NCI-H2196 treated with DMSO at 0.1 percent for 48 hours (cell line): ENCODE results near the gene BCL7B.
"Not testable (repeated sequence)": the region's sequence is repeated elsewhere in the genome, so short reads cannot be mapped to it uniquely, and the experiment has no call there.

Experiments
- DNase-seq: peaks from one replicate; lab custom pipeline; 2025; ENCODE audit not compliant: unreplicated experiment; lab: John Stamatoyannopoulos, UW

The BCL7B gene

DNA sequence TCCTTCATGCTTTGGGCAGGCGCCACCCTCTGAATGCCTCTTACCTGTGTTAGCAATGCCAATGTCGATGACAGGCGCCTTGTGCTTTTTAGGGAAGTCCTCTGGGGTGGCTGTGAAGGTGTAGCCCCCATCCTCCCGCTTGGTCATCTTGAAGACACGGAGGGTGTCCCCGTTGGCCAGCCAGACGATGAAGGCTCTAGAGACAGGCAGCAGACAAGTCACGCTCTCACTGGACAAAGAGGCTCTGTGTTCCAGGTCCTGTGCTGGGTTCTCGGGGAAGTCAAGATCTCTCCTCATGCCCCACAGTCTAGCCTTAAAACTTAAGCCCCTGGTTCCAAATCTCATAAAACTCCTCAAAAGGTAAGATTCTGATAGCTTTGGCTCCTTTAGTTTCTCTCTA lies 15.8 kb upstream of the BCL7B start:
- no peak for DNase-seq

DNA sequence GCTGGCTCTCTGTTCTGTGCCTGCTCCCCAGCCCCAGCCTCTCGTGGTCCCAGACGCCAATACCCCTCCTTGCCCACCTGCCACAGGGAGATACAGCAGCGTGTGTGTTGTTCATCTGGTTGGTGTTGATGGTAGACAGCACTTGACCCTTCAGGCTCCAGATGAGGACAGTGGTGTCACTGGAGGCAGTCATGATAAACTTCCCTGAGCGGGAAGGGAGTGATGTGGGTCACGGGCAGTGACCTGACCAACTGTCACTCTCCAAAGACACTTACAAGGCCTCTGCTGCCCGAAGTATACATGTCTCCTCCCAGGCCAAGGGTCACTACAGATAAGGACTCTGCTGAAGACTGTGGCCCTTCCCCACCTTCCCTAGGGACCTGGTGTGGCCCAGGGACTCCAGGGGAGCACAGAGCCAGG lies 15.3 kb upstream of the BCL7B start:
- DNase-seq = no peak

DNA sequence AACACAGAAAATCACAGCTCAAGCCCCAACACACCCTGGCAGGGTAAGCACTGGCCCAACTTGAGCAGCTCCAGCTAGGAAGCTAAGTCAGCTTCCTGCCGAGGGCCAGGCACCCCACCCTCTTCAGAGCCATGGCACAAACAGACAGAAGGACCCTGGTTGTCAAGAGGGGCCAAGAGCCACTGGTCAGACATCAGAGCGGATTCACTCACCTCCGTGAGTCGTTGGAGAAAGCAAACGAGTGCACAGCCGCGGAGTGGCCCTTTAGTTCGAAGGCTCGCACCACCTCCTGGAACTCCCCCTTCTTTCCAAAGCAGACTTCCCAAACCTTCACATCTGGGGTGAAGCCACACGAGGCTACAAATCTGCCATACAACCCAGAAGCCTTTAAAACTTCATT lies 13.5 kb upstream of the BCL7B start:
- no peak for DNase-seq

DNA sequence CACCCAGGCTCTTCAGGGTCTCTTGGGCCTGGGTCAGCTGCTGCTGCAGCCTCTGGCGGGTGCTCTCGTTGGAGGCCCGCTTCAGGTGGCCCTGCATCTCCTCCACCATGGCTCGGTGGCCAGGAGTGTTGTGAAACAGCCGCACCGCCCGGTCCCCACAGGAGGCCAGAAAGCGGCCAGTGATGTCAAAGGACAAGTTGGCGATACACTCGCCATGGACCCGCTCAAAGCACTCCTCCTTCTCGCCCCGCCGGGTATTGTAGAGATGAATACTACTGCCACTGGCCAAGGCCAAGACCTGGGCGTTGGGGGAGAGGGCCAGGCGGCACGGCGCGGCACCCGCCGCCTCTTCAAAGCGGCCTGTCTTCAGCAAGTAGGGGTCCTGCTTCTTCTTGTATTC lies 13.0 kb upstream of the BCL7B start:
- no peak for DNase-seq

DNA sequence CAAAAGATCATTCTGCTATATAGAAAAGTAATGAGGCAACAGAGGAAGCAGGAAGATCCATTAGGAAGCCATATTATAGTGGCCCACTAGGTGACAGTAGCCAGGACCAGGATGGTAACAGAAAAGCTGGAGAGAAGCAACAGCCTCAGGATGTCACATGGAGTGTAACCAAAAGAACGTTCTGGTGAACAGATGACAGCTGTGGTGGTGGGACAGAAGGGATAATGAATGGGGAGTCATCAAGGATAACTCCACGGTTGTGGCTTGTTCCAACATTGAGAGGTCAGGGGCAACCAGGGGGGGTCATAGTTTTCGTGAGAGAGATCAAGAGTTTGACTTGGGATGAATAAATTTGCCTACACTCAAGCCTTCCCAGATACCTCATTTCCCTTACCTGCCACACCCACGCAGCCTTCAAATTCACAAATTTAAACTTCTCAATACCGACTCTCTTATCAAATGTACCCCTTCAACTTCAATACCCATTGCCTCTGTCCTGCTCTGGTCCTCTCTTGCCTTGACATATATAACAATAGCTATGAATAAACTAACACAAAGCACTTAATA lies 11.6 kb upstream of the BCL7B start:
- DNase-seq = no peak

DNA sequence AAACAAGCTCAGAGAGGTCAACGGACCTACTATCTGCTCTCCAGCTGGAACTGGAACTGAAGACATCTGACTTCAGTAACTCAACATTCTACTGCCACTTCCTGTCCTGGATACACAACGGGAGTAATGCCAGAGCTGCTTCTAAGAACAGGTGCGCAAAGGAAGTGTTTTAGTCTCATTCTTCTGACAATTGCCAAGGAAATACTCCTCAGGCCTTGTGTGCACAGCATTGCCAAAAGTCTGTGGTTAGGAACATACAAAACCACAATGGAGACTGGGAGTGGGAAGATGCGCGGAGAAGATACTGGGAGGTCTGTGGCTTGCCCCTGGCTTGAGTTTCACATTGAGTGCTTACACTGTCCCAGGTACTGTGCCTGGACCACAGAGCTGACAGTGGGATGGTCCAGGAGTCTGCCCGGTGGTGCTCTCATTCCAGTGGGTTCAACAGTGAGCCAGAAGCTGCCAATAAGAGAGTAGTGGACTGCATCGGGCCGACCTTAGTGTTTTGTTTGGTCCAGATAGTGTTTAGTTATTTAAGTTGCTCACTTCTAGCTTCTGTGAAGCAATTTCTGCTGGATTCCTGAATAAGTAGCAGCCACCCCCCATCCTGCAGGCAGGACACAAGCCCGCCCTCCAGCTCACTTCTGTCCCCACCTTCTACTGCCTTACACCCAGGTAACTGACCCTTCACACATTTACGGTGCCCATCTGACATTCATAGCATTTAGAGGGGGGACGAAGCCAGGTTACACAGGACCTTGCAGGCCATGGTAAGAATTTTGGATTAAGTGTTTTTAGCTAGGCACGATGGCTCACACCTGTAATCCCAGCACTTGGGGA lies 10.6 kb upstream of the BCL7B start:
- DNase-seq = no peak

DNA sequence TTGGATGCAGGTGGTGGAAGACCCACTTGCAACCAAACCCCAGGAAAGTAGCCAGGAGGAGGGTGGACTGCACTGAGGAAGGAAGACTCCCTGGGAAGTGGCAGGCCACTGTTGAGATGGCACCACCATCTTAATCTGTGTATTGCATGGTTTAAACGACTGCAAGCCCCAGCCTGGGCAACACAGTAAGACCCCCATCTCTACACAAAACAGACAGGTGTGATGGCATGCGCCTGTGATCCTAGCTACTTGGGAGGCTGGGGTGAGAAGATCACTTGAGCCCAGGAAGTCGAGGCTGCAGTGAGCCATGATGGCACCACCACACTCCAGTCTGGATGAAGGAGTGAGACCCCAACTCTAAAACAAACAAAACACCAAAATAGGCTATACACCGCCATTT lies 9.7 kb upstream of the BCL7B start:
- DNase-seq = no peak

DNA sequence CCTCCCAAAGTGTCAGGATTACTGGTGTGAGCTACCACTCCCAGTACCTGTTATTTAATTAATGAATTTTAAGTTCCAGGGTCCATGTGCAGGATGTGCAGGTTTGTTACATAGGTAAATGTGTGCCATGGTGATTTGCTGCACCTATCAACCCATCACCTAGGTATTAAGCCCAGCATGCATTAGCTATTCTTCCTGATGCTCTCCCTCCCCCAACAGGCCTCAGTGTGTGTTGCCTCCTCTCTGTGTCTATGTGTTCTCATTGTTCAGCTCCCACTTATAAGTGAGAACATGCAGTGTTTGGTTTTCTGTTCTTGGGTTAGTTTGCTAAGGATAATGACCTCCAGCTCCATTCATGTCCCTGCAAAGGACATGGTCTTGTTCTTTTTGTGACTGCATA lies 8.9 kb upstream of the BCL7B start:
- DNase-seq = not testable (repeated sequence)

DNA sequence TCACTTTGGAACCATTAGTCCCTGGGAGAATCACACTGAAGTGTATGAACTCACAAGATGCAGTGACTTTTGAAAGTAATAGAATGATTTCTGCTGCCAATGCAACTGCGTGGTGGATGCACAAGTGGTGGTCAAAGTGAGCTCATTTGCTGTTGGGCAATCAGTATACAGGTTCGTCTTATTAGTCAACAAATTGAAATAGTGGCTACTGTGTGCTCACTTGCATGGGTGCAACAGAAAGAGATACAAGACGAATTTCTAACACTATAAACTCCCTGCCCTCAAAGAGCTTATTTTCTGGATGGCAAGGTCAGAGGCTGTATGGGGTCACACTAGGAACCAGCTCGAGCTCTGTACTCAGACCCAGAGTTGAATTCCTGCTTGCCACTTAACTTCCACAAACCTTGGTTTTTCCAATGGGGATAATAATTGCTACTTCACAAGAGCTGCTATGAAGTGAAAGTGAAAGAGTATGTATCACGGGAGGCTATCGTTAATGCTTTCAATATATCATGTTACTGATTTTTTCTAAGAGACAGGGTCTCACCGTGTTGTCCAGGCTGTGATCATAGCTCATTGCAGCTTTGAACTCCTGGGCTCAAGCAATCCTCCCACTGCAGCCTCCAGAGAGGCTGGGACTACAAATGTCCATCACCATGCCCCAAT lies 8.3 kb upstream of the BCL7B start:
- no peak for DNase-seq

DNA sequence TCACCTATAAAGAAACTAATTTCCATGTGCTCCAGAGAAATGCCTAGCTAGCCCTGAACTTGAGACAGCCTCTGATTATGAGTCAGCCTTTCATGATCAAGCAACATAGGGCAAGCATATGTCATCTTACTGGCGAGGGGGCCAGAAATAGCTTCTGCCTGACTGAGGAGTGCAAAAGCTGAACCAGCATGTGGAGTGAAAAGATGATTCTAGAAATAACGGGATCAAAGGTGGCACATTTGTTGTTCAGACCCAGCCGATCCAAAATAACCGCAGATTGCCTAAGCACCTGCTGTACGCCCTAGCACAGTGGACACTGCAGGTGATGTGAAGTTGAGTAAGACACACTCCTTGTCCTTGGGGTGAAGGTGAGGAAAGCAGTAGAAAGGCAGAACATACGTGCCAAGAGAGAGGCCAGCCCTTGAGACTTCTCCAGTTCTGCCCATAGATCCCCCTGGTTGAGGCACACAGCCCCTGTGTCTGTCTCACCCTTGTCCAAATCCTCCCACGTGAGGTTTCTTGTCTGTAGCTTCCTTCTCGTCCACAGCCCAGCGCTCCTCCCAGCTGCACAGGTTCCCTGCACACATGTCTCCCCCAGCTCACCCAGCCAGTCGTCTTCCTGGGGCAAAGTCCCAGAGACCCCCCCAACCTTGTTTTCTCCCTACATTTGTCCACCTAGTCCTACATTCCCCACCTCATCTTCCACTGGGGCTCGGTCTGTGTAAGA lies 2.8 kb upstream of the BCL7B start:
- no peak for DNase-seq

DNA sequence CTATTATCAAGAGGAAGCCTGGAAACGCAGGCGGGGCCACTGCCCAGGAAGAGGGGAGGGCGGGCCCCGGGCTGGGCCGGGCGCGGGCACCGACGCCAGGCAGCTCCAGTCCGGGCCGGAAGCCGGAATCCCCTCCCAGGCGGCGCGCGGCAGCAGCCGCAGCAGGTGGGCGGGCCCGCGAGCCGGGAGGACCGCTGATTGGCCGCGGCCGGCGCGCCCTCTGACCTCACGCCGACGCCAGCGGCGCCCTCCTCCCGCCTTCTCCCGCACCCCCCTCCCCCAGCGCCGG lies 438 bp downstream of the BCL7B start:
- peak; percentile 94 for DNase-seq

DNA sequence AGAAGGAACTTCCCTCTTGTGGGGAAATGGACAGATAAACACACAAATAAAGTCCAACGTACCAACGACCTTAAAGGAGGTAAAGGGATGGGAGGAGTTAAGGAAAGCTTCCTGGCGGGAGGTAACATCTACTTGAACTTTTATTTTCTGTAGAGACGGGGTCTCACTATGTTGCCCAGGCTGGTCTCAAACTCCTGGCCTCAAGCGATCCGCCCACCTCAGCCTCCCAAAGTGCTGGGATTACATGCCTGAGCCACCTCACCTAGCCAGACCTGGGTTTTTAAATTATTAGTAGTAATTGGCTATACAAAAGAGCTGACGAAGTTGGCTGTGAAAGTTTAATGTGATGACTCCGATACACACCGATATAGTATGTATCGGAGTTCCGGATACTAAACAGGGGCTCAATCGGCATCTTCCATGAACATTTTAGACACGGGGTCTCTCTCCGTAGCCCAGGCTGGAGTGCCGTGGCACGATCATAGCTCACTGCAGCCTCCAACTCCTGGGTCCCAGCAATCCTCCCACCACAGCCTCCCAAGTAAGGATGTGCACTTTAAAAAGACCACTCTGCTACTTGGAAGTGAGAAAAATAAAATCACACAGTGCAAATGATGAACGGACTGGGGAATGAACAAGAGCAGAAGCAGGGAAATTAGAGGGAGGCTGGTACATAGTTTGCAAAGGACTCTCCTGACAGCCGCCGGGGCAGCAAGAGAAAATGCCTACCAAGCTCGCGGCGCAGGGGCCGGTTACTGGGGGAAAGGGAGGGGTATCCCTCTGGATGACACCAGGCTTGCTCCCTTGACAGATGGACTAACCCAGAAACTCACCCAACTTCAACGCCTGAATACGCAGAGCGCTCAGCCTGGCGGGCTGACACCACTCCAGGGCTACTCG lies 1.0 kb downstream of the BCL7B start:
- DNase-seq = no peak

DNA sequence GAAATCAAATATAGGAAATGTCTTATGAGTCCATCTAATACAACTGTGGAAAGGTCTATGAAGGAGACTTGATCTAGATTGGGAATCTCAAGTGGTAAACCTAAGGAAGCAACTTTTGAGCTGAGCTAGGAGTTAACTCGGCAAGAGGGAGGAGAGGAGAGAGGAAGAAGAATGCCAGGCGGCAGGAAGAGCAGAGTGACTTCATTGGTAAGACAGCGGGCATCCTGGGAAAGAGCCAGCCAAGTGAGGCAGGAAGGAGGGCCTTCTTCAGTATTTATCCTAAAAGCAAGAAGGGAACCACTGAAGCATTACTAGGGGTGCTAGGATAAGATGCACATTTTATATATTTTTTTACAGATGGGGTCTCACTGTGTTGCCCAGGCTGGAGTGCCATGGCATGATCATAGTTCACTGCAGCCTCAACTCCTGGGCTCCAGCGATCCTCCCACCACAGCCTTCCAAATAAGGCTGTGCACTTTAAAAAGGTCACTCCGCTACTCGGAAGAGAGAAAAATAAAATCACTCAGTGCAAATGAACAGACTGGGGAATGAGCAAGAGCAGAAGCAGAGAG lies 2.0 kb downstream of the BCL7B start:
- DNase-seq = no peak

DNA sequence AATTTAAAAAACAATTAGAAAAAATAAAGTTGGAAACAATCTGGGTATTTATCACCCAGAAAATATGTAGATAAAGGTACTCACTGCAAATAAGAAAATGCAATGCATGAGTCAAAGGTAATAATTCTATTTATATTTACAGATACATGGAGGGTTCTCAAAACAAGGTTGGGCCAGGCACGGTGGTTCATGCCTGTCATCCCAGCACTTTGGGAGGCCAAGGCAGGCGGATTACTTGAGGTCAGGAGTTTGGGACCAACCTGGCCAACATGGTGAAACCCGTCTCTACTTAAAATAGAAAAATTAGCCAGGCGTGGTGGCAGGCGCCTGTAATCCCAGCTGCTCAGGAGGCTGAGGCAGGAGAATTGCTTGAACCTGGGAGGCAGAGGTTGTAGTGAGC lies 7.4 kb downstream of the BCL7B start:
- DNase-seq = not testable (repeated sequence)

DNA sequence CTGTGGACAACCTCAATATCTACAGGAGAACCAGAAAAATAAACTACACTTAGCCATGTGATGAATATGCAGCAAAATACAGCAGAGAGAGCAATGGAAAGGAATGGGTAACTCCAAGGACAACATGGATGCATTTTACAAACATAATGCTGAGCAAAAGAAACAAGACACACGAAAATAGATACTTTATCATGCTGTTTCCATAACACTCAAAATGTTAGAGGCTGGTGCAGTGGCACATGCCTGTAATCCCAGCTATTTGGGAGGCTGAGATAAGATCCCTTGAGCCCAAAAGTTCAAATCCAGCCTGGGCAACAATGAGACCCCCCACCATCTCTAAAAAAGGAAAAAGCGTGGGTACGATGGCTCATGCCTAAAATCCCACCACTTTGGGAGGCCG lies 8.3 kb downstream of the BCL7B start:
- DNase-seq = no peak

DNA sequence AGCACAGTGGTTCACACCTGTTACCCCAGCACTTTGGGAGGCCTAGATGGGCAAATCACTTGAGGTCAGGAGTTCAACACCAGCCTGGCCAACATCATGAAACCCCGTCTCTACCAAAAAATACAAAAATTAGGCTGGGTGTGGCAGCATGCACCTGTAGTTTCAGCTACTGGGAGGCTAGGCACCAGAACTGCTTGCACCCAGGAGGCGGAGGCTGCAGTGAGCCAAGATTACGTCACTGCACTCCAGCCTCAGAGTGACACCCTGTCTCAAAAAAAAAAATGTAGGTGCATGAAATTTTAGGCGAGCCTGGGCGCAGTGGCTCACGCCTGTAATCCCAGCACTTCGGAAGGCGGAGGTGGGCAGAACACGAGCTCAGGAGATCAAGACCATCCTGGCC lies 9.6 kb downstream of the BCL7B start:
- DNase-seq = no peak

DNA sequence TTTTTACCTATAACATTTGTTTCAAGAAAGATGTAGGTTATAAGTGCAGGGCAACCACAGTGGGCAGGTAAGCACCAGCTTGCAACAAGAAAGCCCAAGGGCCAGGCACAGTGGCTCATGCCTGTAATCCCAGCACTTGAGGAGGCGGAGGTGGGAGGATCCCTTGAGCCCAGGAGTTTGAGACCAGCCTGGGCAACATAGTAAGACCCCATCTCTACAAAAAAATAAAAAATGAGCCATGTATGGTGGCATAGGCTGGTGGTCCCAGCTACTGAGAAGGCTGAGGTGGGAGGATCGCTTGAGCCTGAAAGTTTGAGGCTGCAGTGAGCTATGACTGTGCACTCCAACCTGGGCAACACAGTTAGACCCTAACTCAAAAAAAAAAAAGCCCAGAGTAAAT lies 12.8 kb downstream of the BCL7B start:
- no peak for DNase-seq

DNA sequence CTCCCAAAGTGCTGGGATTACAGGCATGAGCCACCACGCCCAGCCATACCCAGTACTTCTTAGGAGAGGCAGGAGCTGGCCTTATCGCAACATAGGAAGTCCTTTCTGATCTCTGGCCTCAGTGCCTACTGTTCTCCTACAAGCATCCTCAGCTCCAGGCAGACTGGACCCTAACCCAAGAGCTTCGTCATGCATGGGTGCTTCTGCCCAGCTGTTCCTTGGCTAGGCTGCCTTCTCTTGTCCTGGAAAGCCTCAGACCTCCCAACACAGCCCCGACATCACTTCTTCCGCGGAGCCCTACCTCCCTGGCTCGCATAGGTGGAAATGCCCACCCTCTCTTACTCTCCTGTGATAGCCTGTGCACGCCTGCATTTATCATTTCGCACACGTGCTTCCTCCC lies 15.8 kb downstream of the BCL7B start:
- DNase-seq = no peak

DNA sequence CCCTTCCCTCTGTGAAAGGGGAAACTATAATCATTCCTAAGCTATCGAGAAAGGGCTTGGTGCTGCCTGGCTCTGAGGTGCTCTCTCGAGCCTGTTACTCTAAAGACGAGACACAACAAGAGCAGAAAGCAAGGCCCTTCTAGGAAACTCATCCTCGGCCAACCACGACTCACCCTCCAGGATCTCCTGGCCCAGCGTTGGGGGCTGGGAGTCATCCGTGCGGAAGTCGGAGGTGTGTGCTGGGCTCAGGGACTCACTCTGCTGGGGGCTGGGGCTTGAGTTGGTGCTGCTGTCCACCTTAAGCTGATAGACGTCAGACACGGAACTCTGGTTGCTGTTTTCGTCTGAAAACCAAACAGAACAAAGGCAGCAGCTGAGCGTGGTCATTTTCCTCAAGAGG lies 17.8 kb downstream of the BCL7B start:
- no peak for DNase-seq

DNA sequence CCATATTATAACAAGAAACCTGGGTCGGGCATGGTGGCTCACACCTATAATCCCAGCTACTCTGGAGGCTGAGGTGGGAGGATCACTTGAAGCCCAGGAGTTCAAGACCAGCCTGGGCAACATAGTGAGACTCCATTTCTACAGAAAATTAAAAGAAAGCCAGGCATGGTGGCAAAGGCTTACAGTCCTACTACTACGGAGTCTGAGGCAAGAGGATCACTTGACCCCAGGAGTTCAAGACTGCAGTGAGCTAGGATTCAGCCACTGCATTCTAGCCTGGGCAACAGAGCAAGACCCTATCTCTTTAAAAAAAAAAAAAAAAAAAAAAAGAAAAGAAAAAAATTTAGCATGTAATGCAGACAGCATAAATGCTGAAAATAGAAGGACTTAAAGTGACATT lies 19.0 kb downstream of the BCL7B start:
- DNase-seq = not testable (repeated sequence)

DNA sequence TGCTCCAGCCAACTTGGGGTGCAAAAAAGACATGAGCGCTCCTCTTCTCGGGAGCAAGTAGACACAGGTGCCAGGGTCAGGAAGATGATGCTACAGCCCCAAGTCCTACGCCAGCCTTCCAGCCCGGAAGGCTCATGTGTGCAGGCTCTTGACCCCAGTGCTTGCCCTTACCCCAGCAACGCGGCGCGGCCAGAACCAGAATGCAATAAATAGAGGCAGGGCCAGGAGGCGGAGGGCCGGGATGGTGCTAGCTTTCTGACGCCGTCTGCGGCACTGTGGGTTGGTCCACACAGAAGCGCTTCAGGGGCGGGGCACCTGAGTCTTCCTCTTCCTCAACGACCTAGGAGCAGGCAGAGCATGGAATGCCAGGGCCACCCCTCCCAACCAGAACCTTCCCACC lies 20.4 kb downstream of the BCL7B start:
- no peak for DNase-seq
